ENCODE data around the gene CLPSL1. TPM values are rescaled to one million over a fixed set of nuclear protein-coding genes. Genes with fewer than 3 reads are reported as not detected.

CLPSL1 gene
- total RNA-seq, 2 donors from 2014 or later, result not detected

DNA sequence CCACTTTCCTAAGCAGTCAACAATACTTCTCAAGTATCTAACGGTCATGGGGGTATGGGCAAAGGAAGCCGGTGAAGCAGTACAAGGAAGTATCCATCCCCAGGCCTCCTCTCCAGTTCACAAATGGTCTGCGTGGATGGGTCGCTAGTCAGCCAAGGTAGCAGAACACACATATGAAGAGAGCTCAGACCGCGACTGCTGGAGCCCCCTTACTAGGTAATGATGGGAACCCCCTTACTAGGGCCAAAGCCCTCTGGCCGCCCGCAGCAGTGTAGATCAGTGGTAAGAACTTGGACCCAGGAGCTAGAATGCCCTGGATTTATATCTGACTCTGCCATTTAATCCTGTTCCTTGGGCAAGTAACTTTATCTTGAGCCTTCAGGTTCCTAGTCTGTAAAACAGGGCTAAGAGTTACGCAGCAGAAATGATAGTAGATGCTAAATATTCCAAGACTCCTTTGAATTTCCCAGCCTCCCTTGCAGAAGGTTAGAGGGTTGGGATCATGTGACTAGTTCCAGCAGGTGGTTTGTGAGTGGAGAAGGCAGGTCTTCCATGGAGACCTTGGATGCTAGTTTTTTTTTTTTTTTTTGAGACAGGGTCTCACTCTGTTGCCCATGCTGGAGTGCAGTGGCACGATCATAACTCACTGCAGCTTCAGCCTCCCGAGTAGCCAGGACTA, 6.6 kb upstream of the CLPSL1 start:
- DNase-seq (ENCODE audit: low spot score), result no peak

GRCh38 chr6:35775031-35775430, 5.8 kb upstream of the CLPSL1 start:
- H3K27me3 ChIP-seq (replicated peaks; ENCODE audit: insufficient read depth), result peaks cover 8% of the 10 kb centered on the region
- TF ChIP-seq, protein P1, sequence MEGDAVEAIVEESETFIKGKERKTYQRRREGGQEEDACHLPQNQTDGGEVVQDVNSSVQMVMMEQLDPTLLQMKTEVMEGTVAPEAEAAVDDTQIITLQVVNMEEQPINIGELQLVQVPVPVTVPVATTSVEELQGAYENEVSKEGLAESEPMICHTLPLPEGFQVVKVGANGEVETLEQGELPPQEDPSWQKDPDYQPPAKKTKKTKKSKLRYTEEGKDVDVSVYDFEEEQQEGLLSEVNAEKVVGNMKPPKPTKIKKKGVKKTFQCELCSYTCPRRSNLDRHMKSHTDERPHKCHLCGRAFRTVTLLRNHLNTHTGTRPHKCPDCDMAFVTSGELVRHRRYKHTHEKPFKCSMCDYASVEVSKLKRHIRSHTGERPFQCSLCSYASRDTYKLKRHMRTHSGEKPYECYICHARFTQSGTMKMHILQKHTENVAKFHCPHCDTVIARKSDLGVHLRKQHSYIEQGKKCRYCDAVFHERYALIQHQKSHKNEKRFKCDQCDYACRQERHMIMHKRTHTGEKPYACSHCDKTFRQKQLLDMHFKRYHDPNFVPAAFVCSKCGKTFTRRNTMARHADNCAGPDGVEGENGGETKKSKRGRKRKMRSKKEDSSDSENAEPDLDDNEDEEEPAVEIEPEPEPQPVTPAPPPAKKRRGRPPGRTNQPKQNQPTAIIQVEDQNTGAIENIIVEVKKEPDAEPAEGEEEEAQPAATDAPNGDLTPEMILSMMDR (IDR thresholded peaks at IDR 0.05), result no peak
- H3K9me3 ChIP-seq, result no peaks in the 10 kb centered on the region
- ATAC-seq (ENCODE audit: insufficient number of reproducible peaks, low FRiP score, low read depth), result no peak
- H3K4me3 ChIP-seq, result no peak overlapping the region
- peaks cover 0 to 6% of the 10 kb centered on the region in 2 donors for H3K4me1 ChIP-seq (ENCODE audit: control insufficient read depth in 1 of 2, low read depth in 2 of 2)
- H3K36me3 ChIP-seq, result no peaks in the 10 kb centered on the region
- no peak overlapping the region for H3K27ac ChIP-seq
- DNase-seq (ENCODE audit: low spot score), result no peak

More for the DNA sequence above, 6.6 kb upstream of the CLPSL1 start:
- H3K27me3 ChIP-seq (replicated peaks; ENCODE audit: insufficient read depth), result peaks cover 8% of the 10 kb centered on the region
- H3K4me1 ChIP-seq (ENCODE audit: control insufficient read depth in 1 of 2, low read depth in 2 of 2), result peaks cover 0 to 6% of the 10 kb centered on the region in 2 donors
- no peaks in the 10 kb centered on the region for H3K9me3 ChIP-seq
- TF ChIP-seq, protein P1 (IDR thresholded peaks at IDR 0.05), result no peak
- no peak overlapping the region for H3K4me3 ChIP-seq
- no peaks in the 10 kb centered on the region for H3K36me3 ChIP-seq
- no peak overlapping the region for H3K27ac ChIP-seq
- ATAC-seq (ENCODE audit: insufficient number of reproducible peaks, low FRiP score, low read depth), result no peak

- TF ChIP-seq, protein P1 (IDR thresholded peaks at IDR 0.05), result no peak
- peaks cover 8% of the 10 kb centered on the region for H3K27me3 ChIP-seq (replicated peaks; ENCODE audit: insufficient read depth)
- ATAC-seq (ENCODE audit: insufficient number of reproducible peaks, low FRiP score, low read depth), result no peak
Observed at GRCh38 chr6:35776364-35777215, 4.2 kb upstream of the CLPSL1 start, which contains the start of gene CLPSL2. TSS of gene CLPSL2 (plus strand) at chr6:35776598. CDS start at chr6:35776619, 21 bp downstream.

GRCh38 chr6:35777356-35778102, 3.3 kb upstream of the CLPSL1 start:
- no peak overlapping the region for H3K27ac ChIP-seq
- H3K4me3 ChIP-seq, result no peak overlapping the region
- ATAC-seq (ENCODE audit: insufficient number of reproducible peaks, low FRiP score, low read depth), result no peak
- H3K4me1 ChIP-seq (ENCODE audit: control insufficient read depth in 1 of 2, low read depth in 2 of 2), result peaks cover 0 to 6% of the 10 kb centered on the region in 2 donors
- H3K36me3 ChIP-seq, result no peaks in the 10 kb centered on the region
- peaks cover 8% of the 10 kb centered on the region for H3K27me3 ChIP-seq (replicated peaks; ENCODE audit: insufficient read depth)
- no peak for DNase-seq (ENCODE audit: low spot score)
- H3K9me3 ChIP-seq, result no peaks in the 10 kb centered on the region
- TF ChIP-seq, protein P1 (IDR thresholded peaks at IDR 0.05), result no peak

More at GRCh38 chr6:35776364-35777215, 4.2 kb upstream of the CLPSL1 start, which contains the start of gene CLPSL2:
- peaks cover 0 to 6% of the 10 kb centered on the region in 2 donors for H3K4me1 ChIP-seq (ENCODE audit: control insufficient read depth in 1 of 2, low read depth in 2 of 2)
- peak within 1 kb of the TSS; percentile 70 for H3K4me3 ChIP-seq
- H3K27ac ChIP-seq, result no peak within 1 kb of the TSS
- no peaks in the 10 kb centered on the region for H3K36me3 ChIP-seq
- H3K9me3 ChIP-seq, result no peaks in the 10 kb centered on the region
- DNase-seq (ENCODE audit: low spot score), result no peak

Data from thoracic aorta (tissue), 2 donors.